ENCODE data around the gene PCDH19.

The PCDH19 gene

DNA sequence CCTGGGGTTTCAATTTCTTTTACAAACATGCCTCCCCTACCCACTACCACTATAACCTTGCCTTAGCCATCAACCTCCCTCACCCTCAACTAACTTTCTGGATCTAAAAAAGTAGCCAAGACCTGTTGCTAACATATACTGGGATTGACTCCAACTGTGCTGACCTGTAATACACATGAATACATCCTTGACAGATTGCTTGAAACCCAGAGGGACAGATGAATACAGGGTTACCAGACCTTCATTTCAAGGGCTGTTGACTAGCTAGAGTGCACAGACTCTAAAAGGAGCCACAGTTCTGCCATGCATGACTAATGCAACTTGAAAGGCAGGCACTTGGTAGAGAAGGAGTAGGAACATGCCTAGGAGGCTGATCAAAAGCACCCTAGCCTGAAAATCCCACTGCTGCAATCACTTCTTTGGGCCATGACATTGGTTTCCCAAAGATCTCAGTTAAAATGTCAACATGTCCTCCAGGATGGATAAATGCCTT lies 121.0 kb downstream of the PCDH19 start:
- DNase-seq, result no peak

DNA sequence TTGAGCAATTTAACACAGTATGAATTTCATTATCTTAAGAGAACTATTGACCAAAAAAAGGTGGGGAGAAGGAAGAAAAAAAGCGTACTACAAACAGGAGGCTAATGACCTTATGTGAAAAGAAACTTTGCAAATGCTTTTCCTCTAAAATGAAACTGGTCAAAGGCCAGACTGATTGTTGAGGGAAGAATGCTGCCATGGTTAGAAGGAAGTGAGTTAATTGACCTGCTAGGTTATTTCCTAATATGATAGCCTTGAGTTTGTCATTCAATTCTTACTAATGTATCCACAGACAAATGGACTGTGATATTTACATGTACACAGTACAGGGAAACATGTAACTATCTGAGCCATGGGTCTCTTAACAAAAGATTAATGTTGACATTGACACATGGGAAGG lies 132.8 kb downstream of the PCDH19 start:
- no peak for DNase-seq

GRCh38 chrX:100274916-100275315 lies 135.2 kb downstream of the PCDH19 start:
- DNase-seq, result no peak

GRCh38 chrX:100265179-100265578 lies 144.9 kb downstream of the PCDH19 start:
- no peak for DNase-seq

DNA sequence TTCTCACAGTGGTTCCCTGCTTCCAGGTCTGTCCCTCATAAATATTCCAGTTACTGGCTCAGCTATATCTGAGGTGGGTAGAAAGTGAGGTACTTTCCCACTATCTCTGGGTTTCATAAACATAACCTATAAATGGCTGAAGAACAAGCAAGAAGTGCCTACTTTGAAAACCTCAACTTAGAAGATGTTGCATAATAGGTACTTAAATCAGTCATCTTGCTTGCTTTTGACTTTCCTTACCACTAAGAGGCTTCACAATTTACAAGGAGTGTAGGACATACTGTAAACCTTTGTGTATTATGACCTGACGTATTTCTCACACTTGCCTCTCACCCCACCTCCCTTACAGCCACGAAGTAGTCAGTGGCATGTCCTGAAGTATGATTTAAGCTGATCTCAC lies 145.9 kb downstream of the PCDH19 start:
- no peak for DNase-seq

DNA sequence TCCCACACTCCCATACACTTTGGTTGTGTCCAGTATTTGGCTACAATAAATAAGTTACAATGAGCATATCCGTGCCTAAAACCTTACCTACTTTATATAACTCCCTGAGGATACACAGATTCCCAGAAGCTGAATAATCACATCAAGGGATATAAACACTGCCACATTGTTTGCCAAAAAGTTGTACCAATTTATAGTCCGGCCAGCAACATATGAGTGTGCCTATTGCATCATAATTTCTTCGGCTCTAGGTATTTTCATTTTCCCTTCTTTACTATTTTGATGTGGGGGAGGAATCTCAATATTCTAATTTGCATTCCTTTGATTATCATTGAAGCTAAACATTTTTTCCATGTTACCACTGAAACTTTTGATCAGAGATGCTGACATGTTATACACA lies 146.4 kb downstream of the PCDH19 start:
- DNase-seq, result no peak

DNA sequence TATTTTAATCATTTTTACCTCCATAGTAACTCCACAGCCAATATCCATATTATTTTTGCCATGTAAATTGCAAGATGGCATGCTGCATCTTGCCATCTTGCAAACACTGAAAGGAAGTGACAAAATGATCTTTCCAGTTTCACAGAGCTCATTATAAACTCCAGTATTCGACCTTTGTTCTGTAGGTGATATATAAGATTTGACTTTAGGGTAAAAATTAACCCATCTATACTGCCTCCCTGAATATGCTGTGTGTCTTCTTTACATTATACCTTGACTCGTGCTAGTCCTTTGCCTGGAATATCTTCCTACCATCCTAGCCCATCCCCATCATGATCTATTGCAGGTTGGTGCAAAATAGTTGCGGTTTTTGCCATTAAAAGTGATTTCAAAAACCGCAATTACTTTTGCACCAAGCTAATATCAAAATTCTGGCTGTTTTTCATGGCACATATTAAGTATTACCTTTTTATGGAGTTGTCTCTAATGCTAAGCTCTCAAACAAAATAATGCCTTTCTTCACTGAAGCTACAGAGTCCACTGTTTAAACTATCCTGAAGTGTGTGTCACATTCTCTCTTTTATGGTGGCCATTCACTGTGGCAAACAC lies 161.1 kb downstream of the PCDH19 start:
- no peak for DNase-seq

- DNase-seq, result no peak
Observed at GRCh38 chrX:100247826-100248225, 162.2 kb downstream of the PCDH19 start.

DNA sequence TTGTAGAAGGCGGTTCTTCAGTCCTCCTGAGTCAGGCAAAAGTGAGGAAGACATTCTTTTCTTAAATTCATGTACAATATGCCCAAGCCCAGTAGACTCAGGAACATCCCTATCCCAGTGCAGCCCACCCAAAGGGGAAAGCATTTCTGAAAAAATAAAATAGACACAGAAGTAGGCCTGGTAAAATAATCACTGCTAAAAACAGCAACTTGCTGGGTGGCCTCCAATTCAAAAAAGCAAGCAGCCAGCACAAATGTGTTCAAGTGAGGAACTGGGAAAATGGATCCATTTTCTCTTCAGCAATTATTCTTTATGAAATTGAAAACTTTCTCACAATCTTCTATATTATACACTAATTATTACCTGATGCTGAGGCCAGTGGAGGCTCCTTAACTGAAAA lies 165.4 kb downstream of the PCDH19 start:
- no peak for DNase-seq
